SU-DHL-6 (cell line): ENCODE results near the gene EEFSEC.

ENCODE experiments used
- EZH2phosphoT487 ChIP-seq: fragments of 200-600 bp; sonication (generic), shearing (Covaris generic); conservative IDR thresholded peaks from 2 replicates; pipeline ENCODE4 v1.6.1; 2018; ENCODE audit warnings: mild to moderate bottlenecking, antibody characterized with exemption, low read length, moderate library complexity, mixed read lengths
- TF ChIP-seq, protein P1 (sequence below): fragments of 200-600 bp; sonication (generic); IDR thresholded peaks from one replicate; pipeline ENCODE4 v1.5.1; 2017; ENCODE audit warnings: antibody characterized with exemption, mild to moderate bottlenecking, low read length, moderate library complexity; ENCODE audit not compliant: insufficient read depth, poor library complexity, severe bottlenecking

DNA sequence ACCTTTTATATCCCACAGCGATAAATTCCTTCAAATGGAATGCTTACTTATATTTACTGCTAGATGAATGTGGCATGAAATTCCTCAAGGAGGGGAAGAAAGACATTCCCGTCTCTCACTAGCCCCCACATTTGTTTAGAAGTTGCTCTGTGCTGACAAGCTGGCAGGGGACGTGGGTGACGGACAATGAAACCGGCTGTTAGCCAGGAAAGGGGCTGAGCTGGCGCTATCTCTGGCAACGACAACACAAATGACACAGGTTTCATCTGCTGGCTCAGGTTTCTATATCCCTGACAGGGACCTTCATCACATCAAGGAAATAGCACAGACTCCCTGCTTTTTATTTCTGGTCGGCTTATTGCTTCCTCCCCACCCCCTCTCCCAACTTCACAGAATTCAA, 45.4 kb upstream of the EEFSEC start:
- TF ChIP-seq, protein P1, sequence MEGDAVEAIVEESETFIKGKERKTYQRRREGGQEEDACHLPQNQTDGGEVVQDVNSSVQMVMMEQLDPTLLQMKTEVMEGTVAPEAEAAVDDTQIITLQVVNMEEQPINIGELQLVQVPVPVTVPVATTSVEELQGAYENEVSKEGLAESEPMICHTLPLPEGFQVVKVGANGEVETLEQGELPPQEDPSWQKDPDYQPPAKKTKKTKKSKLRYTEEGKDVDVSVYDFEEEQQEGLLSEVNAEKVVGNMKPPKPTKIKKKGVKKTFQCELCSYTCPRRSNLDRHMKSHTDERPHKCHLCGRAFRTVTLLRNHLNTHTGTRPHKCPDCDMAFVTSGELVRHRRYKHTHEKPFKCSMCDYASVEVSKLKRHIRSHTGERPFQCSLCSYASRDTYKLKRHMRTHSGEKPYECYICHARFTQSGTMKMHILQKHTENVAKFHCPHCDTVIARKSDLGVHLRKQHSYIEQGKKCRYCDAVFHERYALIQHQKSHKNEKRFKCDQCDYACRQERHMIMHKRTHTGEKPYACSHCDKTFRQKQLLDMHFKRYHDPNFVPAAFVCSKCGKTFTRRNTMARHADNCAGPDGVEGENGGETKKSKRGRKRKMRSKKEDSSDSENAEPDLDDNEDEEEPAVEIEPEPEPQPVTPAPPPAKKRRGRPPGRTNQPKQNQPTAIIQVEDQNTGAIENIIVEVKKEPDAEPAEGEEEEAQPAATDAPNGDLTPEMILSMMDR, result no peak
- no peak for TF ChIP-seq EZH2phosphoT487
